ENCODE measurements around the gene CLIP3. TPM values are rescaled to one million over a fixed set of nuclear protein-coding genes. Genes with fewer than 3 reads are reported as not detected.
A peak's percentile ranks its signal among the peaks of the same experiment; 100 is the strongest.
"Not testable (repeated sequence)": the region's sequence is repeated elsewhere in the genome, so short reads cannot be mapped to it uniquely, and the experiment has no call there.

The CLIP3 gene
- total RNA-seq, 3 donors from 2014 or later, result 4.6 to 68.9 (median 8.1) TPM

DNA sequence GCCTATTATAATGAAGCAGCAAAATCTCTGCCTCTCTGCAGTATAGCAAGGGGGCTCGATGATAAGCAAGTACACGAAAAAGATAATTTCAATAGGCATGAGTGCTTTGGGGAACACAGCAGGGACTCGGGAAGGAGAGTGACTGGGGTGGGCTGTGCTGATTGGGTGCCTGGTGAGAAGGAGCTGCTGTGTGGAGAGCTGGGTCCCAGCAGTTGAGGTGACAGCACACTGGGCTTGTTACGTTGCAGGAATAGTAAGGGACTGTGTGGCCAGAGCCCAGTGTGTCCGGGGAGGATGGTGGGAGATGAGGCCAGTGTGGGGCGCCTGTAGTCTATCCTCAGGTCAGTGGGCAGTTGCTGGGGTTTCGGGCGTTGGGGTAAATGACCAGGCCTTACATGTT lies 39.4 kb upstream of the CLIP3 start:
- H3K4me3 ChIP-seq, result no peak overlapping the region
- no peaks in the 10 kb centered on the region for H3K9me3 ChIP-seq
- H3K36me3 ChIP-seq (ENCODE audit: low read depth), result no peaks in the 10 kb centered on the region
- TF ChIP-seq CTCF (IDR thresholded peaks at IDR 0.05), result no peak
- H3K4me1 ChIP-seq (ENCODE audit: low read depth), result no peaks in the 10 kb centered on the region
- DNase-seq, result no peak
- ATAC-seq, result no peak
- intact Hi-C loops (cut with DNase I, micrococcal nuclease), result no loop called here

DNA sequence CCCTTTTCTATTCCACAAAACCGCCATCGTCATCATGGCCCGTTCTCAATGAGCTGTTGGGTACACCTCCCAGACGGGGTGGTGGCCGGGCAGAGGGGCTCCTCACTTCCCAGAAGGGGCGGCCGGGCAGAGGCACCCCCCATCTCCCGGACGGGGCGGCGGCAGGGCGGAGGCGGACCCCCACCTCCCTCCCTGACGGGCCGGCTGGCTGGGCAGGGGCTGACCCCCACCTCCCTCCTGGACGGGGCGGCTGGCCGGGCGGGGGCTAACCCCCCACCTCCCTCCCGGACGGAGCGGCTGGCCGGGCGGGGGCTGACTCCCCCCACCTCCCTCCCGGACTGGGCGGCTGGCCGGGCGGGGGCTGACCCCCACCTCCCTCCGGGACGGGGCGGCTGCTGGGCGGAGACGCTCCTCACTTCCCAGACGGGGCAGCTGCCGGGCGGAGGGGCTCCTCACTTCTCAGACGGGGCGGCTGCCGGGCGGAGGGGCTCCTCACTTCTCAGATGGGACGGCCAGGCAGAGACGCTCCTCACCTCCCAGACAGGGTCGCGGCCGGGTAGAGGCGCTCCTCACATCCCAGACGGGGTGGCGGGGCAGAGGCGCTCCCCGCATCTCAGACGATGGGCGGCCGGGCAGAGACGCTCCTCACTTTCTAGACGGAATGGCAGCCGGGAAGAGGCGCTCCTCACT lies 36.3 kb upstream of the CLIP3 start:
- H3K4me1 ChIP-seq (ENCODE audit: low read depth); intact Hi-C loops (cut with DNase I, micrococcal nuclease); H3K9me3 ChIP-seq; H3K4me3 ChIP-seq; DNase-seq; ATAC-seq; H3K36me3 ChIP-seq (ENCODE audit: low read depth): not testable (repeated sequence)

- no peak for DNase-seq
- no peaks in the 10 kb centered on the region for H3K4me1 ChIP-seq (ENCODE audit: low read depth)
- H3K9me3 ChIP-seq, result no peaks in the 10 kb centered on the region
- ATAC-seq, result no peak
- H3K4me3 ChIP-seq, result no peak overlapping the region
- no peaks in the 10 kb centered on the region for H3K36me3 ChIP-seq (ENCODE audit: low read depth)
- intact Hi-C loops (cut with DNase I, micrococcal nuclease), result no loop called here
- TF ChIP-seq CTCF (IDR thresholded peaks at IDR 0.05), result no peak
Observed at GRCh38 chr19:36067681-36068080, 35.0 kb upstream of the CLIP3 start.

- no peaks in the 10 kb centered on the region for H3K9me3 ChIP-seq
- no peak for DNase-seq
- TF ChIP-seq CTCF (IDR thresholded peaks at IDR 0.05), result no peak
- no peaks in the 10 kb centered on the region for H3K4me1 ChIP-seq (ENCODE audit: low read depth)
- no peaks in the 10 kb centered on the region for H3K36me3 ChIP-seq (ENCODE audit: low read depth)
- no peak for ATAC-seq
- no peak overlapping the region for H3K4me3 ChIP-seq
- intact Hi-C loops (cut with DNase I, micrococcal nuclease), result no loop called here
Observed at GRCh38 chr19:36064826-36065225, 32.2 kb upstream of the CLIP3 start.

DNA sequence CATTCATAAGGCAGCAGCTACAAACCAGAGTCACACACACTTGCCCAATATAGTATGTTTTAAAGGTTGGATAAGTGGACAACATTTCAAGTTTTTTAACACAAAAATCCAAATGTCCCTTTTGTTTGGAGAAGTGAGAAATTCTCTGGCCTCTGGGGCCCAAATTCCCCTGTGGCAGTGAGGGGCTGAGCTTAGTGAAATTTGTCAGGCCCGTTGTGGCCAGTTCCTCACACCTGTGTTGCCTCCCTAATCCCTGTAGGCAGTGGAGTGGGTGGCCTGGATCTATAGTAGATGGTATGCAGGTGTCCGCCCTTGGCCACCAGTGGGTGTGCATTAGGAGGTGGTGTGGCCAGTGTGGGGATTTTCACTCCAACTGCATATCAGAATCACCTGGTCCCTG lies 28.7 kb upstream of the CLIP3 start:
- TF ChIP-seq CTCF (IDR thresholded peaks at IDR 0.05), result no peak
- ATAC-seq (no peak), DNase-seq (no peak)
- H3K4me1 ChIP-seq (ENCODE audit: low read depth), result no peaks in the 10 kb centered on the region
- H3K36me3 ChIP-seq (ENCODE audit: low read depth), result no peaks in the 10 kb centered on the region
- intact Hi-C loops (cut with DNase I, micrococcal nuclease), result no loop called here
- no peak overlapping the region for H3K4me3 ChIP-seq
- H3K9me3 ChIP-seq, result no peaks in the 10 kb centered on the region

DNA sequence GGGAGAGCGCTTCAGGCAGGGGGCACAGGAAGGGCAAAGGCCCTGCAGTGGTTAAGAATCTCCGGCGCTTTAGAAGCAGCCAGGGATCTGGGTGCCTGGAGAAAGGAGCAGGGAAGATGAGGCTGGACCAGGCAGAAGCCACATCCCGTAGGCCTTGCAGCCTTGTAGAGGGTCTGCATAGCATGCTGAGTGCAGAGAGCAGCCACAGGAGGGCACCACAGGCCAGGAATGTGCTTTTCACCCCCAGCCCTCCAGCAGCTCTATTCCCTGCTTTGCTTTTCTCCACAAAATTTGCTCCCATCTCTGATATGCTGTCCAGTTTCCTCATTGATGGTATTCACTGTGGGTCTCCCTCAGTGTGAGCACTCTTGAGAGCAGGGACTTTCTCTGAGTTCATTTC lies 27.8 kb upstream of the CLIP3 start:
- Histone ChIP-seq H3K36me3 (ENCODE audit: low read depth) (no peaks in the 10 kb centered on the region), H3K9me3 (no peaks in the 10 kb centered on the region), H3K4me3 (no peak overlapping the region), H3K4me1 (ENCODE audit: low read depth) (peaks cover under 1% of the 10 kb centered on the region)
- peak; percentile 12 for TF ChIP-seq CTCF (IDR thresholded peaks at IDR 0.05)
- peak in 1 of 3 donors; percentile 45 for DNase-seq
- peak; percentile 77 for ATAC-seq
- intact Hi-C loops (cut with DNase I, micrococcal nuclease), result no loop called here

Measured in mucosa of descending colon (tissue), 3 donors.